Measurements from ENCODE around the gene FAM193B. TPM values are rescaled to one million over a fixed set of nuclear protein-coding genes. Genes with fewer than 3 reads are reported as not detected.

FAM193B gene
- total and polyA plus RNA-seq, 7 experiments from 2014 or later = 4.1 to 275 (median 157) TPM

DNA sequence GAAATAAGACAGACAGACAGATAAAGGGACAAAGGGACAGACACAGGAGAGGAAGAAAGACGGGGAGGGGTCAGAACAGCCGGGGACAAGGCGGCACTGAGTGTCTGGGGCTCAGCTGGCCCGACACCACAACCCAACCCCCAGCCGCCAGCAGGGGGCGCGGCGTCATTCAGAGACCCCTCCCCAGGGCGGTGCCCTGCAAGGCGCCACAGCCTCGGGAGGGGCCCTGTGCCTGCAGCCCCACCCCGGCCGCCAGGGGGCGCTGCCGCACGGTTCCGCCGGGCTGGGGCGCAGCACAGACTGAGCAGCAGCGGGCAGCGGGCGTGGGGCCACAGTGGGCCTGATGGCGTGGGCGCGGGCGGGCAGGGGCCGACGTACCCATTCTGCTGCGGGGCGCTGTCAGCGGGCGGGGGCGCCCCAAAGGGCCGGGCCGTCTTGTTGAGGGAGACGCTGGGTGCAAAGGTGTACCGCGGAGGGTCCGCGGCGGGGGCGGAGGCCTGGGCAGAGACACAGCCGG, 62.9 kb downstream of the FAM193B start:
- Histone ChIP-seq H3K27ac (ENCODE audit: low read depth, low read length) (no peak overlapping the region), H3K9me3 (ENCODE audit: control insufficient read depth in 2 of 3, low read length in 3 of 3) (no peaks in the 10 kb centered on the region), H3K4me1 (ENCODE audit: control insufficient read depth in 2 of 2, insufficient read depth in 2 of 2, low read length in 2 of 2) (no peaks in the 10 kb centered on the region), H3K36me3 (ENCODE audit: control insufficient read depth in 2 of 3, insufficient read depth in 3 of 3, low read length in 3 of 3) (peaks cover 0 to 17% (median 0%) of the 10 kb centered on the region in 3 experiments), H3K4me3 (ENCODE audit: low read length) (no peak overlapping the region), H3K27me3 (ENCODE audit: control insufficient read depth in 2 of 2, insufficient read depth in 2 of 2, low read length in 2 of 2) (no peaks in the 10 kb centered on the region)
- Mint-ChIP-seq H3K27me3 (no peaks in the 10 kb centered on the region), H3K4me1 (peaks cover 0 to 29% (median 8%) of the 10 kb centered on the region in 7 donors), H3K4me3 (no peak overlapping the region), H3K36me3 (peaks cover 0 to 6% (median 0%) of the 10 kb centered on the region in 5 donors), H3K9me3 (no peaks in the 10 kb centered on the region), H3K27ac (no peak overlapping the region)
- intact Hi-C loops (cut with micrococcal nuclease) = no loop called here
- peak in 1 of 9 donors; percentile 66 for DNase-seq
- POLR2A ChIA-PET = interaction anchor here (0.5 kb wide), 1 partner anchor 16 kb away, joined by 3 read pairs; no protein-coding TSS in a partner anchor
- ATAC-seq = peak; percentile 16
- CTCF ChIA-PET = no interaction called here

DNA sequence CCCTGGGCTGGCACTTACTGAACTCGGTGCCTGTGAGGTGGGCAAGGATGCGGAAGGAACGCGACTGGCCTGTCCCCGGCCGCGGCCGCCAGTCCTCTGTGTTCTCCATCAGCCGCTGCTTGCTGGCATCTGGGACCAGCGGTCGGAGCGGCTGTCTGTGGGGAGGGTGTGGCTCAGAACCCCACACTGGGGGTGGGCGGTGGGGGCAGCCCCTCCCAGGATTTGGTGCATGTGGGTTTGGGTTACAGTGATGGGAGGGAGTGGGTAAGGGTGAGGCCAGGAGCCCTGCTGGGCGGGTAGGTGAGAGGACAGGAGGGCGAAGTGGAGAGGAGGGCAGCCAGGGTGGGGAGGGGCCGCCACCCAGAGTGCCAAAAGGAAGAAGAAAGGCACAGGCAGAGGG, 63.4 kb downstream of the FAM193B start:
- no peak overlapping the region for H3K27ac Mint-ChIP-seq
- H3K36me3 Mint-ChIP-seq = peaks cover 0 to 6% (median 0%) of the 10 kb centered on the region in 5 donors
- Histone ChIP-seq H3K9me3 (ENCODE audit: control insufficient read depth in 2 of 3, low read length in 3 of 3) (no peaks in the 10 kb centered on the region), H3K27me3 (ENCODE audit: control insufficient read depth in 2 of 2, insufficient read depth in 2 of 2, low read length in 2 of 2) (no peaks in the 10 kb centered on the region), H3K4me3 (ENCODE audit: low read length) (no peak overlapping the region), H3K4me1 (ENCODE audit: control insufficient read depth in 2 of 2, insufficient read depth in 2 of 2, low read length in 2 of 2) (no peaks in the 10 kb centered on the region), H3K36me3 (ENCODE audit: control insufficient read depth in 2 of 3, insufficient read depth in 3 of 3, low read length in 3 of 3) (peaks cover 0 to 17% (median 0%) of the 10 kb centered on the region in 3 experiments), H3K27ac (ENCODE audit: low read depth, low read length) (no peak overlapping the region)
- no peak for ATAC-seq
- no peaks in the 10 kb centered on the region for H3K9me3 Mint-ChIP-seq
- ChIA-PET CTCF (no interaction called here), POLR2A (no interaction called here)
- H3K27me3 Mint-ChIP-seq = no peaks in the 10 kb centered on the region
- H3K4me1 Mint-ChIP-seq = peaks cover 0 to 24% (median 8%) of the 10 kb centered on the region in 7 donors
- no peak overlapping the region for H3K4me3 Mint-ChIP-seq
- intact Hi-C loops (cut with micrococcal nuclease) = no loop called here
- no peak for DNase-seq

DNA sequence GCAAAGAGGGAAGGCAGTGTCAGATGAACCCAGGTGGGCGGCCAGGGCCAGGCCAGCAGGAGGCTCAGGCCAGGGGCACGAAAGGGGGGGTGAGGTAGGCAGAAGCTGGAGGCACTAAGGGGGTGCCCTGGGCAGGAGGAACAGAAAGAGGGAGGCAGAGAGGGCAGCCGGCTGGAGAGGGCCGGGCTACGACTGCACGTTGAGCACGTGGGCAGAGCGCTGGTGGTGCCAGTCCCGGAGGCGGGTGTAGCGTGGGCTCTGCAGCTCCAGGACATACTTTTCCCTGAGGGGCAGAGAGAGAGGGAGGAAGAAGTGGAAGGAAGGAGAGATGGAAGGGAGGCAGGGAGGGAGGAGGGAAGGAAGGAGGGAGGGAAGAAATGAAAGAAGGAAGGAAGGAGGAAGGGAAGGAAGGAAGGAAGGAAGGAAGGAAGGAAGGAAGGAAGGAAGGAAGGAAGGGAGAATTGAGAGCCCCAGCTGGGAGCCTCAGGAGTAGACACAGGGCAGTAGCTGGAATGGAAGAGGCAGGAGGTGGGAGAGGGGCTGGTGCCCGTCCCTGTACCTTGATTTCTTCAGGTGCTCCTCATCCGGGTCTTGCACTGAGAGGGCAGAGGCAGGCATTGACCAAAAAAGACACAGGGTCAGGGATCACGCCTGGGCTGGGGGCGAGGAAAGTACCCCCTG, 63.9 kb downstream of the FAM193B start:
- intact Hi-C loops (cut with micrococcal nuclease) = no loop called here
- Histone ChIP-seq H3K36me3 (ENCODE audit: control insufficient read depth in 2 of 3, insufficient read depth in 3 of 3, low read length in 3 of 3) (peaks cover 0 to 17% (median 0%) of the 10 kb centered on the region in 3 experiments), H3K4me1 (ENCODE audit: control insufficient read depth in 2 of 2, insufficient read depth in 2 of 2, low read length in 2 of 2) (no peaks in the 10 kb centered on the region), H3K4me3 (ENCODE audit: low read length) (no peak overlapping the region), H3K27me3 (ENCODE audit: control insufficient read depth in 2 of 2, insufficient read depth in 2 of 2, low read length in 2 of 2) (no peaks in the 10 kb centered on the region), H3K9me3 (ENCODE audit: control insufficient read depth in 2 of 3, low read length in 3 of 3) (no peaks in the 10 kb centered on the region), H3K27ac (ENCODE audit: low read depth, low read length) (no peak overlapping the region)
- ChIA-PET CTCF (no interaction called here), POLR2A (interaction anchor here (0.6 kb wide), 1 partner anchor 40 kb away, joined by 3 read pairs; no protein-coding TSS in a partner anchor)
- Mint-ChIP-seq H3K27ac (peak overlapping the region in 1 of 9 donors; percentile 52), H3K27me3 (no peaks in the 10 kb centered on the region), H3K4me3 (no peak overlapping the region), H3K36me3 (peaks cover 0 to 6% (median 0%) of the 10 kb centered on the region in 5 donors), H3K4me1 (peaks cover 0 to 20% (median 8%) of the 10 kb centered on the region in 7 donors), H3K9me3 (no peaks in the 10 kb centered on the region)
- DNase-seq = no peak
- no peak for ATAC-seq

DNA sequence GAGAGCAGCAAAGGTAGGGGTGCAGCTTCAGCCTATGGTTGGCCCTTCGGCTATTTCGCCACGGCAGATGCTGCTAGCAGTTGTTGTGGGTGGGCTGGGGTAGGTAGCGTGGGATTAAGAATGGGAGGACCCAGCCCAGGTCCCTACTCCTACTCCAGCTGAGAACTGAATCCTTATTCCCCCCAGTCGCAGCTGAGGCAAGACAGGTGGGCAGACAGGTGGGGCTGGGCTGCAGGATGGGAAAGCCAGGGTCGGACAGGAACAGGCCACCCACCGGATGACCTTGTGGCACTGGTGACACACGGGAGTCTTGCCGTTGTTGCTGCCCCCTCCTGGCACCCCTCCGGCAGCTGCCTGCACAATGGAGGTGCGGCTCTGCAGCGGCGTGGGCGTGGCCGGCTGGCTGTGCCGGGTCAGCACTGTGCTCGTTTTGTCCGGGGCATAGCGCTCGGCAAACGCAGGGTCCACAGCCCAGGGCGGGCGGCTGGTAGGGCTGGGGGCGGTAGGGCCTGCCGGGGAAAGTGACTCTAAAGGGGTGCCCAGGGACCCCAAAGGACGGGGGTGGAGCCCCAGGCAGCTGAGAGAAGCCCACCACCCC, 65.1 kb downstream of the FAM193B start:
- POLR2A ChIA-PET = interaction anchor here (0.5 kb wide), 1 partner anchor 9 kb away, joined by 3 read pairs; no protein-coding TSS in a partner anchor
- intact Hi-C loops (cut with micrococcal nuclease) = no loop called here
- DNase-seq (no peak), ATAC-seq (no peak)
- H3K9me3 Mint-ChIP-seq = no peaks in the 10 kb centered on the region
- Histone ChIP-seq H3K36me3 (ENCODE audit: control insufficient read depth in 2 of 3, insufficient read depth in 3 of 3, low read length in 3 of 3) (peaks cover 0 to 17% (median 0%) of the 10 kb centered on the region in 3 experiments), H3K27ac (ENCODE audit: low read depth, low read length) (no peak overlapping the region), H3K27me3 (ENCODE audit: control insufficient read depth in 2 of 2, insufficient read depth in 2 of 2, low read length in 2 of 2) (no peaks in the 10 kb centered on the region), H3K4me3 (ENCODE audit: low read length) (no peak overlapping the region), H3K4me1 (ENCODE audit: control insufficient read depth in 2 of 2, insufficient read depth in 2 of 2, low read length in 2 of 2) (no peaks in the 10 kb centered on the region), H3K9me3 (ENCODE audit: control insufficient read depth in 2 of 3, low read length in 3 of 3) (no peaks in the 10 kb centered on the region)
- H3K27me3 Mint-ChIP-seq = no peaks in the 10 kb centered on the region
- H3K27ac Mint-ChIP-seq = no peak overlapping the region
- H3K4me1 Mint-ChIP-seq = peaks cover 0 to 18% (median 8%) of the 10 kb centered on the region in 7 donors
- CTCF ChIA-PET = interaction anchor here (0.7 to 1.2 kb wide), 2 partner anchors 98 to 107 kb away, joined by 3 to 4 read pairs; no protein-coding TSS in a partner anchor
- peaks cover 0 to 6% (median 0%) of the 10 kb centered on the region in 5 donors for H3K36me3 Mint-ChIP-seq
- no peak overlapping the region for H3K4me3 Mint-ChIP-seq

DNA sequence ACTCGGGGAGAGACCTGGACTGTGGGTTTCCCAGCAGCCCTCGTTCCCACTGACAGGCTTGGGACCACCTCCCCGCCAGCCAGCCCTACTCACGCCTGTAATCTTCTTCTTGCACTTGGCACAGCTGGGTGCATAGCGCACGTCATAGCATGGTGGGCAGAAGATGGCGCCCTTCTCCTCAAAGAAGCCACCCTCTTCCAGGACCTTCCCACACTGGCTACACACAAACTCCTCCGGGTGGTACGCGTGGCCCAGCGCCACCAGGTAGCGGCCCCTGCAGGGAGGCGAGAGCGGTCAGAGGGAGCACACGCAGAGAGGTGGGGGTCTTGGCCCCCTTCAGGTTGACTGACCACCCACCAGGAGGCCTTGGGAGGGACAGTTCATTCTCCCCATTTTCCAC, 66.4 kb downstream of the FAM193B start:
- Mint-ChIP-seq H3K36me3 (peaks cover 0 to 6% (median 0%) of the 10 kb centered on the region in 5 donors), H3K4me1 (peaks cover 0 to 16% (median 4%) of the 10 kb centered on the region in 7 donors), H3K4me3 (no peak overlapping the region), H3K27ac (no peak overlapping the region), H3K27me3 (no peaks in the 10 kb centered on the region), H3K9me3 (no peaks in the 10 kb centered on the region)
- DNase-seq (no peak), ATAC-seq (no peak)
- CTCF ChIA-PET = interaction anchor here (1.2 kb wide), 1 partner anchor 105 kb away, joined by 4 read pairs; no protein-coding TSS in a partner anchor
- Histone ChIP-seq H3K4me1 (ENCODE audit: control insufficient read depth in 2 of 2, insufficient read depth in 2 of 2, low read length in 2 of 2) (no peaks in the 10 kb centered on the region), H3K36me3 (ENCODE audit: control insufficient read depth in 2 of 3, insufficient read depth in 3 of 3, low read length in 3 of 3) (peaks cover 0 to 17% (median 0%) of the 10 kb centered on the region in 3 experiments), H3K9me3 (ENCODE audit: control insufficient read depth in 2 of 3, low read length in 3 of 3) (no peaks in the 10 kb centered on the region), H3K27me3 (ENCODE audit: control insufficient read depth in 2 of 2, insufficient read depth in 2 of 2, low read length in 2 of 2) (no peaks in the 10 kb centered on the region), H3K4me3 (ENCODE audit: low read length) (no peak overlapping the region), H3K27ac (ENCODE audit: low read depth, low read length) (no peak overlapping the region)
- POLR2A ChIA-PET = no interaction called here
- intact Hi-C loops (cut with micrococcal nuclease) = no loop called here

DNA sequence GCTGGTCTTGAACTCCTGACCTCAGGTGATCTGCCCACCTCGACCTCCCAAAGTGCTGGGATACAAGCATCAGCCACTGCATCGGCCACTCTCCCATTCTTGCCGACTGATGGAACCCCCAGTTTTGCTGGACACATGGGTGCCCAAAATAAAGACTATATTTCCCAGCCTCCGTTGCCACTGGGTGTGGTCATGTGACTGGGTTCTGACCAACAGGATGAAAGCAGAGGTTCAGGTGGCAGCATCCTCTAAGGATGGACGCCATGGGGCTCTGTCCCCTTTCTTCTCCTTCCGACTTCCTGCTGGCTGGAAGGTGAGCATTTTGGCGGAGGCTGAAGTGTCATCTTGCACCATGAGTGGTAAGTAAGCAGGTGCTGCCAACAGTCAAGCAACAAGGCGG, 67.2 kb downstream of the FAM193B start:
- Mint-ChIP-seq H3K27me3 (no peaks in the 10 kb centered on the region), H3K9me3 (no peaks in the 10 kb centered on the region), H3K36me3 (peaks cover 0 to 5% (median 0%) of the 10 kb centered on the region in 5 donors), H3K27ac (no peak overlapping the region), H3K4me1 (peaks cover 0 to 13% (median 0%) of the 10 kb centered on the region in 7 donors), H3K4me3 (no peak overlapping the region)
- no peaks in the 10 kb centered on the region for H3K27me3 ChIP-seq (ENCODE audit: control insufficient read depth in 2 of 2, insufficient read depth in 2 of 2, low read length in 2 of 2)
- peaks cover 0 to 14% (median 0%) of the 10 kb centered on the region in 3 experiments for H3K36me3 ChIP-seq (ENCODE audit: control insufficient read depth in 2 of 3, insufficient read depth in 3 of 3, low read length in 3 of 3)
- intact Hi-C loops (cut with micrococcal nuclease) = no loop called here
- CTCF ChIA-PET = no interaction called here
- no peak overlapping the region for H3K27ac ChIP-seq (ENCODE audit: low read depth, low read length)
- DNase-seq (no peak), ATAC-seq (no peak)
- no peaks in the 10 kb centered on the region for H3K4me1 ChIP-seq (ENCODE audit: control insufficient read depth in 2 of 2, insufficient read depth in 2 of 2, low read length in 2 of 2)
- no peaks in the 10 kb centered on the region for H3K9me3 ChIP-seq (ENCODE audit: control insufficient read depth in 2 of 3, low read length in 3 of 3)
- POLR2A ChIA-PET = no interaction called here
- H3K4me3 ChIP-seq (ENCODE audit: low read length) = no peak overlapping the region

Measured in naive thymus-derived CD4-positive, alpha-beta T cell (primary cell).